OCI-LY7 (cell line): ENCODE data around the gene CHML.

Experiments used
- CTCF ChIP-seq: fragments of 200-600 bp; sonication (generic); conservative IDR thresholded peaks from 2 replicates; pipeline ENCODE4 v1.5.1; 2014; ENCODE audit warnings: mild to moderate bottlenecking, antibody characterized with exemption, low read length, moderate library complexity, mixed read lengths
- EZH2phosphoT487 ChIP-seq: fragments of 200-600 bp; sonication (generic); IDR thresholded peaks from 2 replicates; pipeline ENCODE4 v1.6.1; 2018; ENCODE audit warnings: low read depth, borderline replicate concordance, mild to moderate bottlenecking, mixed run types, antibody characterized with exemption, low read length, moderate library complexity, mixed read lengths

GRCh38 chr1:241688940-241689368 lies 48.8 kb upstream of the CHML start:
- TF ChIP-seq CTCF (no peak), EZH2phosphoT487 (no peak)
